ENCODE measurements around the gene HMGN3. TPM values are rescaled to one million over a fixed set of nuclear protein-coding genes. Genes with fewer than 3 reads are reported as not detected.

The HMGN3 gene
- 6.8 and 22.5 TPM in 2 replicates for total RNA-seq (2012; rRNA removed)
- 33.5 and 35.5 TPM in 2 replicates for polyA plus RNA-seq (2012; rRNA removed)
- 5.5 and 9.6 TPM in 2 replicates for polyA plus RNA-seq (2012; cell fraction: cytosol; rRNA removed)
- polyA plus RNA-seq (2012; cell fraction: nucleus; rRNA removed; ENCODE audit: low replicate concordance) = 4.0 and 20.6 TPM in 2 replicates
- percentile 54 among the genes with signal in this experiment for Bru-seq, nascent RNA
- BruChase-seq, experiment 1, labeled RNA remaining after a 6-hour chase = percentile 41 among the genes with signal in this experiment
- BruChase-seq, experiment 2, labeled RNA remaining after a 2-hour chase = percentile 46 among the genes with signal in this experiment
- long read RNA-seq, transcript HMGN3-202 (6 exons, 872 nt) = major isoform, 10 of 31 reads
- long read RNA-seq, transcript HMGN3-201 (6 exons, 831 nt) = minor isoform, 9 of 31 reads
- long read RNA-seq, partial matches to known transcripts = 7 of 31 reads
- long read RNA-seq, other reads (novel, unspliced or antisense) = 5 of 31 reads

GRCh38 chr6:79234150-79235022 lies at the start of gene HMGN3:
Gene HMGN3 (minus strand): TSS chr6:79234682.
- Histone ChIP-seq H2BK120ac (ENCODE audit: low read depth, low read length) (peak within 1 kb of the TSS; percentile 55), H3K9me3 (ENCODE audit: control insufficient read depth, insufficient read depth, low read length) (no peaks in the 10 kb centered on the region), H3K23ac (ENCODE audit: low read depth, low read length) (peak within 1 kb of the TSS; percentile 84), H3K56ac (ENCODE audit: extremely low read depth, insufficient read depth, low read length) (peak within 1 kb of the TSS; percentile 89), H3K27me3 (ENCODE audit: control insufficient read depth, insufficient read depth, low read length) (no peaks in the 10 kb centered on the region), H3K36me3 (ENCODE audit: control insufficient read depth, insufficient read depth, low read length) (no peaks in the 10 kb centered on the region), H4K91ac (ENCODE audit: insufficient read depth, low read depth, low read length) (peak within 1 kb of the TSS; percentile 38; the same call in 1 of the 2 replicates), H3K4me2 (ENCODE audit: low read depth, low read length) (peak within 1 kb of the TSS; percentile 80), H3K4me1 (ENCODE audit: control insufficient read depth, insufficient read depth, low read length) (no peaks in the 10 kb centered on the region), H3K79me1 (ENCODE audit: low read depth in 1 of 2, low read length in 2 of 2) (peaks cover 9 to 18% of the 10 kb centered on the region in 2 experiments; a peak in 3 of 4 replicates), H3K9me1 (ENCODE audit: insufficient read depth, low read length) (0 out of 2 replicates have a peak, but pooled peaks cover 5% of the 10 kb centered on the region), H3K27ac (ENCODE audit: insufficient read depth, low read length) (peak within 1 kb of the TSS; percentile 69), H3K14ac (replicated peaks; ENCODE audit: low read depth, low read length) (peak within 1 kb of the TSS; percentile 20), H4K20me1 (ENCODE audit: insufficient read depth, low read length) (no peaks in the 10 kb centered on the region), H2BK5ac (ENCODE audit: low read depth, low read length, poor library complexity, severe bottlenecking) (peak within 1 kb of the TSS; percentile 74), H4K5ac (ENCODE audit: low read depth, low read length) (peak within 1 kb of the TSS; percentile 46), H2BK15ac (ENCODE audit: low read depth, low read length) (no peak within 1 kb of the TSS), H2AFZ (replicated peaks; ENCODE audit: low read length, poor library complexity) (peak within 1 kb of the TSS; percentile 94), H2BK20ac (ENCODE audit: low read depth, low read length) (no peak within 1 kb of the TSS), H3K18ac (ENCODE audit: low read depth, low read length) (peak within 1 kb of the TSS; percentile 49), H3K4ac (ENCODE audit: low read depth, low read length) (peak within 1 kb of the TSS; percentile 70), H2AK9ac (replicated peaks; ENCODE audit: low read depth, low read length, poor library complexity) (peak within 1 kb of the TSS; percentile 77), H3K9ac (ENCODE audit: low read depth, low read length) (peak within 1 kb of the TSS; percentile 87), H4K8ac (ENCODE audit: low read depth in 2 of 2, low read length in 2 of 2) (peak within 1 kb of the TSS; percentile 43 to 45; a peak in 3 of 4 replicates), H2AK5ac (ENCODE audit: low read depth, low read length) (no peak within 1 kb of the TSS), H3K4me3 (ENCODE audit: insufficient read depth, low read depth, low read length) (peak within 1 kb of the TSS; percentile 85)
- in situ Hi-C loops (cut with MboI; ENCODE audit: low sequenced_read_pairs) = no loop called here
- ATAC-seq (ENCODE audit: low read depth) (peak; percentile 91), DNase-seq (peak; percentile 91)
- BruUV-seq (replicated peaks) = no TSS peak
- POLR2A ChIA-PET (ENCODE audit: unreplicated experiment) = no interaction called here
- WGBS, 2 experiments (ENCODE audit: extremely low coverage in 2 of 2, insufficient read length in 1 of 2) = 0% methylated on average over 14 of the region's 51 CpGs; no CpG with 5 or more reads in 1 of the 2 experiments
- CTCF ChIA-PET = no interaction called here
- TF ChIP-seq MXI1 (IDR thresholded peaks at IDR 0.05; ENCODE audit: borderline replicate concordance, low read depth, low read length) = no peak
- no peak for TF ChIP-seq MAFK (IDR thresholded peaks at IDR 0.05; ENCODE audit: low read depth, low read length)
- peak; percentile 41; the same call in 1 of the 2 replicates for TF ChIP-seq USF2 (IDR thresholded peaks at IDR 0.05; ENCODE audit: low read depth, low read length)
- peak; percentile 70 for TF ChIP-seq BHLHE40 (IDR thresholded peaks at IDR 0.05; ENCODE audit: low read depth, low read length)
- peak; percentile 88; the same call in 1 of the 2 replicates for TF ChIP-seq MAZ (IDR thresholded peaks at IDR 0.05; ENCODE audit: borderline replicate concordance, low read depth, low read length)
- TF ChIP-seq RFX5 (IDR thresholded peaks at IDR 0.05; ENCODE audit: low read depth, low read length) = peak; percentile 70
- 0 out of 2 replicates have a peak, but pooled peaks have one; percentile 27 for TF ChIP-seq FOS (IDR thresholded peaks at IDR 0.05; ENCODE audit: low read depth, low read length)
- no peak for TF ChIP-seq ELK1 (IDR thresholded peaks at IDR 0.05; ENCODE audit: borderline replicate concordance, low read depth, low read length)
- TF ChIP-seq, protein P1, sequence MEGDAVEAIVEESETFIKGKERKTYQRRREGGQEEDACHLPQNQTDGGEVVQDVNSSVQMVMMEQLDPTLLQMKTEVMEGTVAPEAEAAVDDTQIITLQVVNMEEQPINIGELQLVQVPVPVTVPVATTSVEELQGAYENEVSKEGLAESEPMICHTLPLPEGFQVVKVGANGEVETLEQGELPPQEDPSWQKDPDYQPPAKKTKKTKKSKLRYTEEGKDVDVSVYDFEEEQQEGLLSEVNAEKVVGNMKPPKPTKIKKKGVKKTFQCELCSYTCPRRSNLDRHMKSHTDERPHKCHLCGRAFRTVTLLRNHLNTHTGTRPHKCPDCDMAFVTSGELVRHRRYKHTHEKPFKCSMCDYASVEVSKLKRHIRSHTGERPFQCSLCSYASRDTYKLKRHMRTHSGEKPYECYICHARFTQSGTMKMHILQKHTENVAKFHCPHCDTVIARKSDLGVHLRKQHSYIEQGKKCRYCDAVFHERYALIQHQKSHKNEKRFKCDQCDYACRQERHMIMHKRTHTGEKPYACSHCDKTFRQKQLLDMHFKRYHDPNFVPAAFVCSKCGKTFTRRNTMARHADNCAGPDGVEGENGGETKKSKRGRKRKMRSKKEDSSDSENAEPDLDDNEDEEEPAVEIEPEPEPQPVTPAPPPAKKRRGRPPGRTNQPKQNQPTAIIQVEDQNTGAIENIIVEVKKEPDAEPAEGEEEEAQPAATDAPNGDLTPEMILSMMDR (conservative IDR thresholded peaks at IDR 0.05; ENCODE audit: low read depth, low read length) = 0 out of 2 replicates have a peak, but pooled peaks have one; percentile 9
- dilution Hi-C loops (cut with HindIII; ENCODE audit: low sequenced_read_pairs, unreplicated experiment) = no loop called here
- intact Hi-C loops (cut with micrococcal nuclease) = loop anchor here (1.0 to 10.0 kb wide), 4 partner anchors 21 to 440 kb away; partner anchors contain the start of genes IRAK1BP1 and PHIP
